Muscle of leg (tissue), 11 donors: ENCODE data around the gene RAD9A. TPM values are rescaled to one million over a fixed set of nuclear protein-coding genes. Genes with fewer than 3 reads are reported as not detected.

Experiments
- DNase-seq: peaks from one replicate; pipeline ENCODE4 v3.0.0; 2013
- H3K27ac ChIP-seq: one replicate; pipeline ENCODE4 v1.5.1; 2013; ENCODE audit warnings: mild to moderate bottlenecking, low read length, control low read depth
- H3K27me3 ChIP-seq: one replicate; pipeline ENCODE4 v1.6.1; 2013; ENCODE audit warnings: low read length; ENCODE audit not compliant: control insufficient read depth, insufficient read depth
- H3K36me3 ChIP-seq: one replicate; pipeline ENCODE4 v1.6.1; 2013; ENCODE audit warnings: low read length; ENCODE audit not compliant: control insufficient read depth, insufficient read depth
- H3K4me1 ChIP-seq: one replicate; pipeline ENCODE4 v1.6.1; 2013; ENCODE audit warnings: low read length; ENCODE audit not compliant: control insufficient read depth, insufficient read depth
- H3K4me3 ChIP-seq: one replicate; pipeline ENCODE4 v1.5.1; 2013; ENCODE audit warnings: low read length, control low read depth
- H3K9me3 ChIP-seq: replicated peaks from 2 replicates; pipeline ENCODE4 v1.6.1; 2013; ENCODE audit warnings: low read depth, low read length; ENCODE audit not compliant: control insufficient read depth
- WGBS: methylation state at CpG from one replicate; pipeline ENCODE4 v1.1.5; 2013; ENCODE audit warnings: missing lambda C conversion rate; ENCODE audit not compliant: insufficient coverage; 5-methylcytosine and 5-hydroxymethylcytosine counted together
- polyA plus RNA-seq, 8 donors: library from polyadenylated mRNA; unstranded; fragments of 120-200 nt; gene quantifications; one replicate each; pipeline versions ENCODE4 v1.2.1 to v1.2.3, GENCODE V29; 2013; ENCODE audit warnings: inconsistent platforms in 1 of 8, low replicate concordance in 1 of 8; ENCODE audit not compliant: insufficient read length in 8 of 8, insufficient read depth in 1 of 8
- total RNA-seq: library from RNA; stranded (reverse); fragments of 120-200 nt; gene quantifications from one replicate; pipeline ENCODE4 v1.2.4, GENCODE V29; 2013

Gene RAD9A
- total and polyA plus RNA-seq, 9 donors = 6.9 to 14.2 (median 11.0) TPM

DNA sequence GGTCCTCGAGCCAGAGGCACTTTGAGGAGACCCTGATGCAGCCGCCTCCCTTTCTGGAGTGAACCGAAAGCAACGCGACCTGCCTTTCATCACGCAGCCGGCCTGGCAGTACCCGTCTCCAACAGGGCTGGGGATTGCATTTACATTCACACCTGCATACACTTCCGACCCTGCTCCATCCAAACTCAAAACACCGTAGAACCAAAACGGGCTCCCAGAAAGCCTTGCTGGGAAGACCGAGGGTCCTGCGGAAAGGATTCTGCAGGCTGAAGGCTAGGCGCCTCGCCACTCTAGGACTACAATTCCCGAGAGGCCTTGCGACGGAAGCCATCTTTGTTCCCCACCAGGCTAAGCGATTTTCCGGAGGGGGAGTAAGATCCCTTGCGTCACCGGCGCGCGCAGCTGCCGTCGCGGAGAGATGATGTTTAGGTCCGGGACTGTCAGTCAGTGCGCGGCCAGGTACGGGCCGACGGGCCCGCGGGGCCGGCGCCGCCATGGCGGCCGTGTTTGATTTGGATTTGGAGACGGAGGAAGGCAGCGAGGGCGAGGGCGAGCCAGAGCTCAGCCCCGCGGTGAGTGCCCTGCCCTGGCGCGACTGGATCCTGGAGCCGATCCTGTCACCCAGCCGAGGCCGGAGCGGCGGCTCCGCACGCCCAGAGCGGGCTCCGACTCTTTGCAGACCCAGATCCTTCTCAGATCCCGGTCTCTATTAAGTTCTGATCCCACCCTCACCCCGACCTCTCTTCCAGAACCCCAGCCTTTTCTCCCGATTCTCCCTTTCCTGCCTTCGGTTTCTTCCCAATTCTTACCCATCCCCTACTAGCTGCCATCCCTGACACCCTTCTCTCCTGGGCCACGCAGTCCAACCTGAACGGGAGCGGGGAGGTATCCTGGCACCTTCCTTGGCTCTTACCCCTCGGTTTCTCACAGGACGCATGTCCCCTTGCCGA is 36.5 kb downstream of the RAD9A start, which contains the start of gene RPS6KB2:
TSS of gene RPS6KB2 (plus strand) at position 443 of the 950 bp plus-strand sequence. CDS start at position 495, 52 bp downstream.
- Histone ChIP-seq H3K27ac (peak within 1 kb of the TSS; percentile 83), H3K27me3 (no peaks in the 10 kb centered on the region), H3K4me3 (peak within 1 kb of the TSS; percentile 98), H3K4me1 (peaks cover 19% of the 10 kb centered on the region), H3K9me3 (no peaks in the 10 kb centered on the region), H3K36me3 (peaks cover 55% of the 10 kb centered on the region)
- DNase-seq = peak; percentile 99
- under 1% methylated on average over 53 of the region's 68 CpGs for WGBS

DNA sequence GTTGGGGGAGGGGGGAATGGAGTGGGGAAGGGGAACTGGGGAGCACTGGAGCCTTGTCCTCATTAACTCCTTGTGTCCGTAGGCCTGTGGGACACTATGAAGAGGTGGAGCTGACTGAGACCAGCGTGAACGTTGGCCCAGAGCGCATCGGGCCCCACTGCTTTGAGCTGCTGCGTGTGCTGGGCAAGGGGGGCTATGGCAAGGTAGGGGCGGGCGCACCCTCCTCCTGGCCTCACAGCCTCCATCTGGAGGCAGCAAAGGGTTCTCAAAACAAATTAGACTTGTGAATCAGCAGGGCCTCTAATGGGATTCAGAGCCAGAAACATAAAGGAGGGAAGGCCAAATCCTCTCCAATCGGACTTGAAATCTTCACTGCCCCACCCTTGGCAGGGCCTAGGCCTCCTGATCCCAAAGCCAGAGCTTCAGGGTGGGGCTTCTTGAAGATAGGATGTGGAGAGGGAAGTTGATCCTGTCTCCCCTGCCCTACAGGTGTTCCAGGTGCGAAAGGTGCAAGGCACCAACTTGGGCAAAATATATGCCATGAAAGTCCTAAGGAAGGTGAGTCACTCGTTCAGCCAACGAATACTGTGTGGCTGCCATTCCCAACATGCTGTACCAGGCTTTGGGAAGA is 37.4 kb downstream of the RAD9A start:
- Histone ChIP-seq H3K27ac (peak overlapping the region; percentile 83), H3K9me3 (no peaks in the 10 kb centered on the region), H3K27me3 (no peaks in the 10 kb centered on the region), H3K4me1 (peaks cover 19% of the 10 kb centered on the region), H3K36me3 (peaks cover 62% of the 10 kb centered on the region), H3K4me3 (peak overlapping the region; percentile 98)
- 54% methylated on average over 10 of the region's 12 CpGs for WGBS
- no peak for DNase-seq

- no peak overlapping the region for H3K27ac ChIP-seq
- H3K27me3 ChIP-seq = no peaks in the 10 kb centered on the region
- DNase-seq = no peak
- peaks cover 62% of the 10 kb centered on the region for H3K36me3 ChIP-seq
- H3K4me1 ChIP-seq = peaks cover 16% of the 10 kb centered on the region
- H3K4me3 ChIP-seq = no peak overlapping the region
- no peaks in the 10 kb centered on the region for H3K9me3 ChIP-seq
- whole genome bisulfite sequencing = 80% methylated on average over 7 of the region's 11 CpGs
These were observed 37.9 kb downstream of the RAD9A start for GRCh38 chr11:67429722-67430121.

GRCh38 chr11:67431346-67432249 is 39.8 kb downstream of the RAD9A start:
- H3K36me3 ChIP-seq = peaks cover 65% of the 10 kb centered on the region
- no peak overlapping the region for H3K27ac ChIP-seq
- DNase-seq = no peak
- no peaks in the 10 kb centered on the region for H3K9me3 ChIP-seq
- WGBS = 93% methylated on average over 17 of the region's 24 CpGs
- no peaks in the 10 kb centered on the region for H3K27me3 ChIP-seq
- peaks cover 25% of the 10 kb centered on the region for H3K4me1 ChIP-seq
- no peak overlapping the region for H3K4me3 ChIP-seq

- H3K9me3 ChIP-seq = no peaks in the 10 kb centered on the region
- no peak overlapping the region for H3K27ac ChIP-seq
- H3K27me3 ChIP-seq = no peaks in the 10 kb centered on the region
- peaks cover 67% of the 10 kb centered on the region for H3K36me3 ChIP-seq
- no peak overlapping the region for H3K4me3 ChIP-seq
- 84% methylated on average over 14 of the region's 22 CpGs for WGBS
- peaks cover 24% of the 10 kb centered on the region for H3K4me1 ChIP-seq
- DNase-seq = no peak
These were observed 41.0 kb downstream of the RAD9A start for GRCh38 chr11:67432655-67433349.

GRCh38 chr11:67433536-67434394 is 42.0 kb downstream of the RAD9A start:
- Histone ChIP-seq H3K4me1 (peaks cover 21% of the 10 kb centered on the region), H3K27ac (no peak overlapping the region), H3K4me3 (no peak overlapping the region), H3K36me3 (peaks cover 72% of the 10 kb centered on the region), H3K9me3 (no peaks in the 10 kb centered on the region), H3K27me3 (no peaks in the 10 kb centered on the region)
- 86% methylated on average over 15 of the region's 22 CpGs for WGBS
- DNase-seq = no peak

- H3K27me3 ChIP-seq = no peaks in the 10 kb centered on the region
- peaks cover 21% of the 10 kb centered on the region for H3K4me1 ChIP-seq
- no peak overlapping the region for H3K27ac ChIP-seq
- WGBS = 76% methylated on average over 13 of the region's 23 CpGs
- H3K9me3 ChIP-seq = no peaks in the 10 kb centered on the region
- DNase-seq = no peak
- peaks cover 75% of the 10 kb centered on the region for H3K36me3 ChIP-seq
- H3K4me3 ChIP-seq = no peak overlapping the region
These were observed 42.7 kb downstream of the RAD9A start for GRCh38 chr11:67434395-67434881.

DNA sequence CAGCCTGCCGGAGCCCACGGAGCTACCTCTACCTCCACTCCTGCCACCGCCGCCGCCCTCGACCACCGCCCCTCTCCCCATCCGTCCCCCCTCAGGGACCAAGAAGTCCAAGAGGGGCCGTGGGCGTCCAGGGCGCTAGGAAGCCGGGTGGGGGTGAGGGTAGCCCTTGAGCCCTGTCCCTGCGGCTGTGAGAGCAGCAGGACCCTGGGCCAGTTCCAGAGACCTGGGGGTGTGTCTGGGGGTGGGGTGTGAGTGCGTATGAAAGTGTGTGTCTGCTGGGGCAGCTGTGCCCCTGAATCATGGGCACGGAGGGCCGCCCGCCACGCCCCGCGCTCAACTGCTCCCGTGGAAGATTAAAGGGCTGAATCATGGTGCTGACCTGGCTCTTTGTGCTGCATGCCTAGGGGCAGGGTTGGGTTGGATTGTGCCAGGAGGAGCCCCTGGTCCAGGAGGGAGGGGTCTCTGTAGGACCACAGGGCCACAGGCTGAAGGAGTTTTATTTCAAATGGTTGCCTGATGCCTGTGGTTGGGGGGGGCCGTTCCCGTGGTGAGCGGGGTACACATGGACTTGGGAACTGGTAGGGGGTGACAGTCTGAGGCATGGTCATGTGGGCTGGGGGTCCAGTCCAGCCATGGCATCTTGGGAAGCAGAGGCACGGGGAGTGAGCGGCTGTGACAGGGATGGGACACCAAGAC is 43.4 kb downstream of the RAD9A start:
- Histone ChIP-seq H3K27ac (no peak overlapping the region), H3K9me3 (no peaks in the 10 kb centered on the region), H3K4me1 (peaks cover 23% of the 10 kb centered on the region), H3K27me3 (no peaks in the 10 kb centered on the region), H3K36me3 (peaks cover 76% of the 10 kb centered on the region), H3K4me3 (no peak overlapping the region)
- DNase-seq = no peak
- 91% methylated on average over 11 of the region's 26 CpGs for WGBS
